ENCODE data around the gene XDH. TPM values are rescaled to one million over a fixed set of nuclear protein-coding genes. Genes with fewer than 3 reads are reported as not detected.

The XDH gene
- total and polyA plus RNA-seq, 7 experiments from 2014 or later, result 0.36 TPM; not detected in 6

- POLR2A ChIA-PET, result no interaction called here
- Histone ChIP-seq H3K27ac (ENCODE audit: low read depth, low read length) (no peak overlapping the region), H3K4me1 (ENCODE audit: control insufficient read depth in 2 of 2, insufficient read depth in 2 of 2, low read length in 2 of 2) (no peaks in the 10 kb centered on the region), H3K36me3 (ENCODE audit: control insufficient read depth in 2 of 3, insufficient read depth in 3 of 3, low read length in 3 of 3) (no peaks in the 10 kb centered on the region), H3K27me3 (ENCODE audit: control insufficient read depth in 2 of 2, insufficient read depth in 2 of 2, low read length in 2 of 2) (no peaks in the 10 kb centered on the region), H3K4me3 (ENCODE audit: low read length) (no peak overlapping the region), H3K9me3 (ENCODE audit: control insufficient read depth in 2 of 3, low read length in 3 of 3) (no peaks in the 10 kb centered on the region)
- Mint-ChIP-seq H3K36me3 (no peaks in the 10 kb centered on the region), H3K4me3 (no peak overlapping the region), H3K9me3 (no peaks in the 10 kb centered on the region), H3K4me1 (peaks cover 0 to 1% (median 0%) of the 10 kb centered on the region in 7 donors), H3K27ac (no peak overlapping the region), H3K27me3 (peaks cover 4 to 25% (median 20%) of the 10 kb centered on the region in 5 donors)
- no peak for DNase-seq
- intact Hi-C loops (cut with micrococcal nuclease), result no loop called here
- ATAC-seq, result no peak
- CTCF ChIA-PET, result interaction anchor here (0.6 to 0.7 kb wide), 2 partner anchors 12 to 50 kb away, joined by 3 read pairs; no protein-coding TSS in a partner anchor
Measured at GRCh38 chr2:31406593-31407385, 7.8 kb downstream of the XDH start.

GRCh38 chr2:31404827-31405226 lies 9.7 kb downstream of the XDH start:
- Histone ChIP-seq H3K36me3 (ENCODE audit: control insufficient read depth in 2 of 3, insufficient read depth in 3 of 3, low read length in 3 of 3) (no peaks in the 10 kb centered on the region), H3K27ac (ENCODE audit: low read depth, low read length) (no peak overlapping the region), H3K9me3 (ENCODE audit: control insufficient read depth in 2 of 3, low read length in 3 of 3) (no peaks in the 10 kb centered on the region), H3K27me3 (ENCODE audit: control insufficient read depth in 2 of 2, insufficient read depth in 2 of 2, low read length in 2 of 2) (no peaks in the 10 kb centered on the region), H3K4me3 (ENCODE audit: low read length) (no peak overlapping the region), H3K4me1 (ENCODE audit: control insufficient read depth in 2 of 2, insufficient read depth in 2 of 2, low read length in 2 of 2) (no peaks in the 10 kb centered on the region)
- Mint-ChIP-seq H3K4me3 (no peak overlapping the region), H3K9me3 (peaks cover 0 to 6% (median 0%) of the 10 kb centered on the region in 11 donors), H3K4me1 (peaks cover 0 to 1% (median 0%) of the 10 kb centered on the region in 7 donors), H3K27ac (no peak overlapping the region), H3K36me3 (peaks cover 0 to 3% (median 0%) of the 10 kb centered on the region in 5 donors), H3K27me3 (peaks cover 8 to 25% (median 18%) of the 10 kb centered on the region in 5 donors)
- ChIA-PET CTCF (no interaction called here), POLR2A (no interaction called here)
- DNase-seq, result no peak
- no peak for ATAC-seq
- intact Hi-C loops (cut with micrococcal nuclease), result no loop called here

DNA sequence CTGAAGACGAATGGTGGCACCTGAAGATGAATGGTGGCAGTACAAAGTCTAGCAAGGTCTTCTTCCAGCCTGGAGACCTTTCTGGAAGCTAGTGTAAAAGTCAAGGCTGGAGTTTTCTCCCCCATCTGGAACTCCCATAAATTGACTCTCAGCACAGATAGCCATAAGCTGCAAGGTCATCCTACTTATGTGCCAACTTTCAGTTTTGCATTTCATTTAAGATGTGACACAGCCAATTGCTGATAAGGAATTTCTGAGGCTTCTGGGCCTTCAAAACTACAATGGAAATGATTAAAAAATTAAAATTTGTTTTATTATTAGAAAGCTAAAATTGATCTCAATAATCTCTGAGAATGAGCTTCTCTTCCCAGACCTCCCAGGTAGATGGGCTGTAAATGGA lies 10.2 kb downstream of the XDH start:
- Mint-ChIP-seq H3K36me3 (peaks cover 0 to 3% (median 0%) of the 10 kb centered on the region in 5 donors), H3K4me3 (no peak overlapping the region), H3K27ac (no peak overlapping the region), H3K4me1 (peaks cover 0 to 1% (median 0%) of the 10 kb centered on the region in 7 donors), H3K9me3 (peaks cover 0 to 9% (median 0%) of the 10 kb centered on the region in 11 donors), H3K27me3 (peaks cover 8 to 24% (median 16%) of the 10 kb centered on the region in 5 donors)
- Histone ChIP-seq H3K9me3 (ENCODE audit: control insufficient read depth in 2 of 3, low read length in 3 of 3) (no peaks in the 10 kb centered on the region), H3K27me3 (ENCODE audit: control insufficient read depth in 2 of 2, insufficient read depth in 2 of 2, low read length in 2 of 2) (no peaks in the 10 kb centered on the region), H3K36me3 (ENCODE audit: control insufficient read depth in 2 of 3, insufficient read depth in 3 of 3, low read length in 3 of 3) (no peaks in the 10 kb centered on the region), H3K27ac (ENCODE audit: low read depth, low read length) (no peak overlapping the region), H3K4me3 (ENCODE audit: low read length) (no peak overlapping the region), H3K4me1 (ENCODE audit: control insufficient read depth in 2 of 2, insufficient read depth in 2 of 2, low read length in 2 of 2) (no peaks in the 10 kb centered on the region)
- ATAC-seq (no peak), DNase-seq (no peak)
- CTCF ChIA-PET, result no interaction called here
- intact Hi-C loops (cut with micrococcal nuclease), result no loop called here
- POLR2A ChIA-PET, result no interaction called here

DNA sequence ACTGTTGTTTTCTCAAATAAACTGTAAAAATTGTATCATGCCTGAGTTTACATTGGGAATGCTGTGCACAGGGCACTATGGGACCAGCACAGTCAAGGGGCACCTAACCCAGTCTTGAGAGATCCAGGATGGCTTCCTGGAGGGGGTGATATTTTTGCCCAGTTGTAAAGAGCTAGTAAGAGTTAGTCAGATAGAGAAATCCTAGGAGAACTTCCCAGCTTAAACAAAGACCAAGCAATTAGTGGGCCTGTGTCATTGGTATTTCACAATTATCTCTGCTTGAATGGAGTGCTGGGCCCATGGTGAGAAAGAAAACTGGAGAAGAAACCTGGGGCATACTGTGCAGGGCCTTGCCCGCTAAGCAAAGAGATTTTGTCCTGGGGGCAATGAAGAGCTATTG lies 12.2 kb downstream of the XDH start:
- Mint-ChIP-seq H3K27ac (peak overlapping the region in 1 of 9 donors; percentile 4), H3K4me1 (no peaks in the 10 kb centered on the region), H3K27me3 (peaks cover 8 to 20% (median 12%) of the 10 kb centered on the region in 5 donors), H3K4me3 (no peak overlapping the region), H3K9me3 (peaks cover 0 to 14% (median 4%) of the 10 kb centered on the region in 11 donors), H3K36me3 (peaks cover 0 to 3% (median 0%) of the 10 kb centered on the region in 5 donors)
- Histone ChIP-seq H3K9me3 (ENCODE audit: control insufficient read depth in 2 of 3, low read length in 3 of 3) (no peaks in the 10 kb centered on the region), H3K27ac (ENCODE audit: low read depth, low read length) (no peak overlapping the region), H3K4me1 (ENCODE audit: control insufficient read depth in 2 of 2, insufficient read depth in 2 of 2, low read length in 2 of 2) (no peaks in the 10 kb centered on the region), H3K4me3 (ENCODE audit: low read length) (no peak overlapping the region), H3K36me3 (ENCODE audit: control insufficient read depth in 2 of 3, insufficient read depth in 3 of 3, low read length in 3 of 3) (no peaks in the 10 kb centered on the region), H3K27me3 (ENCODE audit: control insufficient read depth in 2 of 2, insufficient read depth in 2 of 2, low read length in 2 of 2) (no peaks in the 10 kb centered on the region)
- no peak for DNase-seq
- POLR2A ChIA-PET, result no interaction called here
- no peak for ATAC-seq
- CTCF ChIA-PET, result no interaction called here
- intact Hi-C loops (cut with micrococcal nuclease), result no loop called here

- no peaks in the 10 kb centered on the region for H3K9me3 ChIP-seq (ENCODE audit: control insufficient read depth in 2 of 3, low read length in 3 of 3)
- no peaks in the 10 kb centered on the region for H3K27me3 ChIP-seq (ENCODE audit: control insufficient read depth in 2 of 2, insufficient read depth in 2 of 2, low read length in 2 of 2)
- ATAC-seq (no peak), DNase-seq (no peak)
- H3K9me3 Mint-ChIP-seq, result peaks cover 0 to 14% (median 4%) of the 10 kb centered on the region in 11 donors
- no peaks in the 10 kb centered on the region for H3K4me1 ChIP-seq (ENCODE audit: control insufficient read depth in 2 of 2, insufficient read depth in 2 of 2, low read length in 2 of 2)
- H3K4me1 Mint-ChIP-seq, result no peaks in the 10 kb centered on the region
- H3K36me3 Mint-ChIP-seq, result peaks cover 0 to 3% (median 0%) of the 10 kb centered on the region in 5 donors
- peaks cover 0 to 18% (median 13%) of the 10 kb centered on the region in 5 donors for H3K27me3 Mint-ChIP-seq
- ChIA-PET CTCF (interaction anchor here (0.6 kb wide), 1 partner anchor 1311 kb away, joined by 3 read pairs; no protein-coding TSS in a partner anchor), POLR2A (no interaction called here)
- no peak overlapping the region for H3K27ac ChIP-seq (ENCODE audit: low read depth, low read length)
- no peak overlapping the region for H3K4me3 Mint-ChIP-seq
- no peak overlapping the region for H3K27ac Mint-ChIP-seq
- no peak overlapping the region for H3K4me3 ChIP-seq (ENCODE audit: low read length)
- H3K36me3 ChIP-seq (ENCODE audit: control insufficient read depth in 2 of 3, insufficient read depth in 3 of 3, low read length in 3 of 3), result no peaks in the 10 kb centered on the region
- intact Hi-C loops (cut with micrococcal nuclease), result no loop called here
Measured at GRCh38 chr2:31401580-31401979, 13.0 kb downstream of the XDH start.

DNA sequence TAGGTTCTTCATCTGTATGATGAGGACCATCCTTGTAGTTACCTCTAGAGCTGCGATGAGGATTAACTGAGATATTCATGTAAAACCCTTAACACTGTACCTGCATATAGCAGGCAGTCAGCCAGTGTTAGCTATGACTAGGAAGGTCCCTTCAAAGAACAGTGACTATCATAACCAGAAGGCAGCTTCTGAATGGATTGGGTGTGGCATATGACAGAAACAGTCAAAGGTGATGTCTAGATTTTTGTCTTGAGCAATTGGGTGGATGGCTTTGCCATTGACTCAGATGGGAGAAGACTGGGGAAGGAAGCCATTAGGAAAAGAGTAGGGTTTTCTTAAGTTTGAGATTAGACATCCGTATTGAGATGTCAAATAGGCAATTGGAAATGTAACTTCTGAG lies 15.7 kb downstream of the XDH start:
- Mint-ChIP-seq H3K27me3 (peaks cover 7 to 22% (median 21%) of the 10 kb centered on the region in 5 donors), H3K36me3 (peaks cover 0 to 3% (median 0%) of the 10 kb centered on the region in 5 donors), H3K9me3 (peaks cover 0 to 14% (median 4%) of the 10 kb centered on the region in 11 donors), H3K27ac (peak overlapping the region in 1 of 9 donors; percentile 2), H3K4me3 (no peak overlapping the region), H3K4me1 (no peaks in the 10 kb centered on the region)
- H3K4me3 ChIP-seq (ENCODE audit: low read length), result no peak overlapping the region
- intact Hi-C loops (cut with micrococcal nuclease), result no loop called here
- no peak overlapping the region for H3K27ac ChIP-seq (ENCODE audit: low read depth, low read length)
- no peaks in the 10 kb centered on the region for H3K4me1 ChIP-seq (ENCODE audit: control insufficient read depth in 2 of 2, insufficient read depth in 2 of 2, low read length in 2 of 2)
- H3K9me3 ChIP-seq (ENCODE audit: control insufficient read depth in 2 of 3, low read length in 3 of 3), result no peaks in the 10 kb centered on the region
- no peak for ATAC-seq
- CTCF ChIA-PET, result no interaction called here
- DNase-seq, result no peak
- H3K27me3 ChIP-seq (ENCODE audit: control insufficient read depth in 2 of 2, insufficient read depth in 2 of 2, low read length in 2 of 2), result no peaks in the 10 kb centered on the region
- POLR2A ChIA-PET, result no interaction called here
- H3K36me3 ChIP-seq (ENCODE audit: control insufficient read depth in 2 of 3, insufficient read depth in 3 of 3, low read length in 3 of 3), result no peaks in the 10 kb centered on the region

DNA sequence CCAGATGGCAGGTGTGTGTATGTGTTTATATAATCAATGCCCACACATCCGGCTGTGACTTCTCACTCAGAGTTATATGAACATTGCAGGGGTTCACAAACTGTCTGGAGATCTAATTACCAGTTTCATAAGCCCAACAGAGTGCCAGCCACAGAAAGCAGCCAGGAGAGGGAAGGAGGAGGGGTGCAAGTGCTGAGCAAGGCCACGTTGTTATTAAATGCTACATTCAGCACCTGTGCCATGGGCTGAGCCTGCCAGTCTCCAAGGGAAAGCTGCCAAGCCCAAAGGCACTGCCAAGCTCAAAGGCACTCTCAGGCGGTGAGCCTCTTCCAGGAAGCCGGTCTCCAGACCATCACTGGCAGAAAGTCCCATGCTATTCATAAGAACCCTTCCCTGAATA lies 17.4 kb downstream of the XDH start:
- Mint-ChIP-seq H3K4me1 (no peaks in the 10 kb centered on the region), H3K4me3 (no peak overlapping the region), H3K36me3 (peaks cover 0 to 3% (median 0%) of the 10 kb centered on the region in 5 donors), H3K27me3 (peaks cover 16 to 32% (median 23%) of the 10 kb centered on the region in 5 donors), H3K27ac (no peak overlapping the region), H3K9me3 (peaks cover 0 to 14% (median 4%) of the 10 kb centered on the region in 11 donors)
- Histone ChIP-seq H3K4me1 (ENCODE audit: control insufficient read depth in 2 of 2, insufficient read depth in 2 of 2, low read length in 2 of 2) (no peaks in the 10 kb centered on the region), H3K4me3 (ENCODE audit: low read length) (no peak overlapping the region), H3K27ac (ENCODE audit: low read depth, low read length) (no peak overlapping the region), H3K36me3 (ENCODE audit: control insufficient read depth in 2 of 3, insufficient read depth in 3 of 3, low read length in 3 of 3) (no peaks in the 10 kb centered on the region), H3K9me3 (ENCODE audit: control insufficient read depth in 2 of 3, low read length in 3 of 3) (no peaks in the 10 kb centered on the region), H3K27me3 (ENCODE audit: control insufficient read depth in 2 of 2, insufficient read depth in 2 of 2, low read length in 2 of 2) (no peaks in the 10 kb centered on the region)
- no peak for DNase-seq
- intact Hi-C loops (cut with micrococcal nuclease), result no loop called here
- ChIA-PET POLR2A (no interaction called here), CTCF (no interaction called here)
- no peak for ATAC-seq
